HUES6 (cell line): Measurements from ENCODE around the gene FLRT3.

Source experiments
- H3K27ac ChIP-seq: 2 replicates; pipeline ENCODE4 v1.7.0; 2013; ENCODE audit warnings: low read depth, mild to moderate bottlenecking, low read length, inconsistent platforms
- H3K27me3 ChIP-seq: 2 replicates; pipeline ENCODE4 v1.6.1; 2013; ENCODE audit warnings: low read length; ENCODE audit not compliant: control insufficient read depth, insufficient read depth
- H3K36me3 ChIP-seq: 2 replicates; pipeline ENCODE4 v1.6.1; 2013; ENCODE audit warnings: low read length; ENCODE audit not compliant: control insufficient read depth, insufficient read depth
- H3K4me1 ChIP-seq: 2 replicates; pipeline ENCODE4 v1.6.1; 2013; ENCODE audit warnings: low read length; ENCODE audit not compliant: control insufficient read depth, insufficient read depth
- H3K4me3 ChIP-seq: 2 replicates; pipeline ENCODE4 v1.5.1; 2013; ENCODE audit warnings: low read depth, low read length
- H3K9ac ChIP-seq: one replicate; pipeline ENCODE4 v1.6.1; 2013; ENCODE audit warnings: mild to moderate bottlenecking, low read length
- H3K9me3 ChIP-seq: 2 replicates; pipeline ENCODE4 v1.6.1; 2013; ENCODE audit warnings: low read depth, low read length; ENCODE audit not compliant: control insufficient read depth, insufficient read depth

The FLRT3 gene

DNA sequence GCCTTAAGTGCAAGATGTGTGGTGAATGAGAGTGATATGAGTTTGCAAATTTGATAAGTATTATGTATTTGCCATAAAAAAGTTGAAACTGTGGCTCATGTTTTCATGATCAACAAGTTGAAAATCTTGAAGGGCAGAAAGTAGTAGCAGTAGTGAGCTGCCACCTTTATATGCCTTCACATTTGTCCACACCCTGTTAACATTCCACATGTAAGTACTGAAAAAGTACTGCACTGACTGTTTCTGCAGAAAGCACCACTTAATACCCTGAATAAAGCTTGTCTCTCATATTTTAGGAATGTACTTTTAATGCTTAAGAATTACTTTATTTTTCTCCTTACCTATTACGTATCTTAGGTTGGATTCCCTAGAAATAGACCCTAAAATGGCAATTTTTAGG, 45.9 kb downstream of the FLRT3 start:
- Histone ChIP-seq H3K27me3 (no peaks in the 10 kb centered on the region), H3K36me3 (no peaks in the 10 kb centered on the region), H3K9me3 (no peaks in the 10 kb centered on the region), H3K4me1 (no peaks in the 10 kb centered on the region), H3K9ac (no peak overlapping the region), H3K4me3 (no peak overlapping the region), H3K27ac (no peak overlapping the region)

DNA sequence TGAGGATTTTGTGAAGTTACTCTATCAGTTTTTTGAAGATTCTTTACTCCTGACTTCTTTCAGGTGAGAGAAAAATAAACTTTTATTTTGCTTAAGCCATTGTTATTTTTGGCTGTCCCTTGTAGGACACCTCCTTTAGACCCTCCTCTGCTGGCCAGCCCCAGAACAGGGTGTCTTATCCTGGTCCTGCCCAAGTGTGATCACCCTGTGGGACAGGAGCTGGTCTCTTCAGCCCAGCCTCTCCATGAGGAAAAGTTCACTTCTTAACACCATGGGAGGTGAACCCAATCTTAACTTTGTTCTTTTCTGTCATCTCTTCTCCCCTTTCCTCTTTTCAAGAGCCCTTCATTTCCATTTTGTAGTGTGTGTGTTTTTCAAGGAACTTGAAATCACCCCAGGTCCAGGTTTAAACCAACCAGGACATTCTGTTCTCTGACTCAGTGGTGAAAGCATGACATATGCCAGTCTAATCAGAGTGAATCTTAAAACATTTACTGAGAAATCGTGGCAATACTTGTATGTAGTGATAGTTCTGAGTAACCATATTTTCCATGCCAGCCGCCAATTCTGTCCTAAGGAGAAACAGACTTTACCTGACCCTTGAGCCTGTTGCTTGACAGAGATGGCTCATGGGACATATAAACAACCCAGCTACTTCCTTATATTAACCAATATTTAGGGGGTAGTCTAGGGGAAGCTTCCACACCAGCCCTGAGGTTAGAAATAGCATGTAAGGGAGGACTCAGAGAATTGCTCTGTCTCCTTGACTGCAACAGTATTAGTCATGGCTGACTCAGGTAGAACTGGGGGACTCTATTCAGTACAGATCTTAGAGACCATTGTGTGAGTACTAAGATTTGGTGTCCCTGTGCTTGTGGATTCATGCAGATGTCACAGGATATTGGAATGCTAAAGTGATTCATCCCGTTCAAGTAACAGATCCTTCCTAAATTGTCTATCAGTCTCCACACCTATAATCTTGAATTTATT, 48.8 kb downstream of the FLRT3 start:
- Histone ChIP-seq H3K36me3 (no peaks in the 10 kb centered on the region), H3K4me3 (no peak overlapping the region), H3K27ac (no peak overlapping the region), H3K4me1 (no peaks in the 10 kb centered on the region), H3K9me3 (no peaks in the 10 kb centered on the region), H3K27me3 (no peaks in the 10 kb centered on the region), H3K9ac (no peak overlapping the region)

DNA sequence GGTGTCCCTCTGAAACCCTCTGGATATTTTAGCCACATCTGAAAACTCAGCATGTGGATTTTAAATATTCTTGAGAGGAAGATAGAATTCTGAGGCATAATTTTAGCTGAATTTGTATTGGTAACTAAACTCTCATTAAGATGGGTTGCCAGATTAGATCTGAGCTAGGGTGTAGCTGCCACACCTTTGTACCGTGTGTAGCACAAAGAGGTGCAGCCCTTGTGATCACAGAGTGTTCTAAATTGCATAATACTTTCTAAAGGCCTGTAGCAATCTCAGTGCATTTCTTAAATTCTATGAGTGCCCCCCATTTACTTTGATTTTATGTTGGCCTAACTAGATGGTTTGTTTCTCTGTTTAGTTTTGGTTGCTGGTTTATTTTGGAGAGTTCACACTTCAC, 53.0 kb downstream of the FLRT3 start:
- Histone ChIP-seq H3K4me3 (no peak overlapping the region), H3K9ac (no peak overlapping the region), H3K27me3 (no peaks in the 10 kb centered on the region), H3K27ac (no peak overlapping the region), H3K36me3 (no peaks in the 10 kb centered on the region), H3K9me3 (no peaks in the 10 kb centered on the region), H3K4me1 (no peaks in the 10 kb centered on the region)

DNA sequence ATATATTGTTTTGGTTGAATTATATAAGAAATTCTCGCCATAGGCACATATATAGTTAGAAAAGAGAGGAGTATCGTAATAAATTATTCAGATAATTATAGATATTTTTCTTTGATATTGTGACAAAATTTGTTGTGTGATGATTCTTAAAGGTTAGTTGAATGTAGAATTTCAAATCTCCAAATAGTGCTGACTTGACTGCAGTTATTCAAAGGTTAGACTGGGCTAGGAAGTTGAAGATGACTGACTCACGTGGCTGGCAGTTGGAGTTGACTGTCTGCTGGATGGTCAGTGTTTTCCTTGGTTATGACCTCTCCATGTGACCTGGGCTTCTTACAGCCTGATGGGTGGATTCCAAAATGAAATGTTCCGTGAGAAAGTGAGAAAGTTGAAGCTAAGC, 55.3 kb downstream of the FLRT3 start:
- Histone ChIP-seq H3K27ac (no peak overlapping the region), H3K4me3 (no peak overlapping the region), H3K36me3 (no peaks in the 10 kb centered on the region), H3K4me1 (no peaks in the 10 kb centered on the region), H3K9ac (no peak overlapping the region), H3K9me3 (no peaks in the 10 kb centered on the region), H3K27me3 (no peaks in the 10 kb centered on the region)
